Duodenal mucosa (tissue), 2 donors: Measurements from ENCODE around the gene GLCCI1.

Experiments used
- H3K27ac ChIP-seq: one replicate; pipeline ENCODE4 v1.7.0; 2013; ENCODE audit warnings: low read depth, low read length
- H3K27me3 ChIP-seq, 2 donors: one replicate each; pipeline ENCODE4 v1.7.0; 2013; ENCODE audit warnings: low read length in 2 of 2, control low read depth in 1 of 2; ENCODE audit not compliant: insufficient read depth in 2 of 2, control insufficient read depth in 1 of 2
- H3K36me3 ChIP-seq, 2 donors: one replicate each; pipeline ENCODE4 v1.7.0; 2013; ENCODE audit warnings: low read length in 2 of 2, control low read depth in 1 of 2; ENCODE audit not compliant: insufficient read depth in 2 of 2, control insufficient read depth in 1 of 2
- H3K4me1 ChIP-seq, 2 donors: one replicate each; pipeline ENCODE4 v1.7.0; 2013; ENCODE audit warnings: low read length in 2 of 2, control low read depth in 1 of 2; ENCODE audit not compliant: insufficient read depth in 2 of 2, control insufficient read depth in 1 of 2
- H3K4me3 ChIP-seq, 2 donors: one replicate each; pipeline ENCODE4 v1.7.0; 2013; ENCODE audit warnings: low read length in 2 of 2, low read depth in 1 of 2
- H3K9ac ChIP-seq, 2 donors: one replicate each; pipeline ENCODE4 v1.7.0; 2013; ENCODE audit warnings: low read length in 2 of 2, low read depth in 1 of 2
- H3K9me3 ChIP-seq, 2 donors: one replicate each; pipeline ENCODE4 v1.7.0; 2013; ENCODE audit warnings: low read length in 2 of 2, control low read depth in 1 of 2; ENCODE audit not compliant: control insufficient read depth in 1 of 2

GLCCI1 gene

DNA sequence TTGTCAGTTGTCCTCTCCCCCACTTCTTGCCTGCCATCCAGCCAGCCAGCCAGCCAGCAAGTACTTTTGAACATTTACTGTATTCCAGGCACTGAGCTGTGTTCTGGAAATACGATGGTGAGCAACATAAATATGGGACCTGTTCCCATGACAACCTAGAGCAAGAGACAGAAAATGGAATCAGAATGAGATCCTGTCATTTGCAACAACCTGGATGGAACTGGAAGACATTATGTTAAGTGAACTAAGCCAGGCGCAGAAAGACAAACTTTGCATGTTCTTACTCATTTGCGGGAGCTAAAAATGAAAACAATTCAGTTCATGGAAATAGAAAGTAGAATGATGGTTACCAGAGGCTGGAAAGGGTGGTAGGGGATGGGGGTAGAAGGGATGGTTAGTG lies 152.6 kb downstream of the GLCCI1 start:
- no peak overlapping the region for H3K9ac ChIP-seq
- no peaks in the 10 kb centered on the region for H3K27me3 ChIP-seq
- peaks cover 0 to 13% of the 10 kb centered on the region in 2 donors for H3K4me1 ChIP-seq
- H3K27ac ChIP-seq: no peak overlapping the region
- H3K9me3 ChIP-seq: no peaks in the 10 kb centered on the region
- H3K4me3 ChIP-seq: no peak overlapping the region
- no peaks in the 10 kb centered on the region for H3K36me3 ChIP-seq

- no peak overlapping the region for H3K9ac ChIP-seq
- H3K4me1 ChIP-seq: peaks cover 0 to 16% of the 10 kb centered on the region in 2 donors
- H3K27me3 ChIP-seq: no peaks in the 10 kb centered on the region
- peaks cover 0 to 6% of the 10 kb centered on the region in 2 donors for H3K36me3 ChIP-seq
- H3K9me3 ChIP-seq: peaks cover 0 to 3% of the 10 kb centered on the region in 2 donors
- no peak overlapping the region for H3K27ac ChIP-seq
- no peak overlapping the region for H3K4me3 ChIP-seq
Measured at GRCh38 chr7:8125680-8126444, 157.3 kb downstream of the GLCCI1 start.

DNA sequence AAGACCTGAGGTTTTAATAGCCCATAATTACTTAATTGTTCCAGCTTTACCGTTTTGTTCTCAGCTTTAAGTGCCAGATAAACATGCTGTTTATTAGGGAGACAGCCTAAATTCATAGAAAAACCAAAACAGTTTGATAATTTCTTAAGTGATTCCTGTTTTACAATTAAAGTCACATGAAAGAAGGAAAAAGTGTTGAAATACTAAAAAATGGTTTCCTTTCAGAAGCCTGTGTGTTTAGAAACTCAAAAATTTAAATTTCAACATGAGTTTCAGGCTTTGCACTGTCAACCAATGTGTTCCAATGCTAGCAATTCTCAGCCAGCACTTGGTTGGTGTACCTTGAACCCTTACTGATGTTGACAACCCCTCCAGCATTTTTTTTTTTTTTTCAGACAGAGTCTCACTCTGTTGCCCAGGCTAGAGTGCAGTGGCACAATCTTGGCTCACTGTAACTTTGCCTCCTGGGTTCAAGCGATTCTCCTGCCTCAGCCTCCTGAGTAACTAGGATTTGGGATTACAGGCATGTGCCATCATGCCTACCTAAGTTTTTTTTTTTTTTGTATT lies 158.1 kb downstream of the GLCCI1 start:
- Histone ChIP-seq H3K4me1 (peaks cover 0 to 16% of the 10 kb centered on the region in 2 donors), H3K4me3 (no peak overlapping the region), H3K9ac (no peak overlapping the region), H3K9me3 (peaks cover 0 to 3% of the 10 kb centered on the region in 2 donors), H3K27me3 (no peaks in the 10 kb centered on the region), H3K27ac (no peak overlapping the region), H3K36me3 (peaks cover 0 to 6% of the 10 kb centered on the region in 2 donors)

DNA sequence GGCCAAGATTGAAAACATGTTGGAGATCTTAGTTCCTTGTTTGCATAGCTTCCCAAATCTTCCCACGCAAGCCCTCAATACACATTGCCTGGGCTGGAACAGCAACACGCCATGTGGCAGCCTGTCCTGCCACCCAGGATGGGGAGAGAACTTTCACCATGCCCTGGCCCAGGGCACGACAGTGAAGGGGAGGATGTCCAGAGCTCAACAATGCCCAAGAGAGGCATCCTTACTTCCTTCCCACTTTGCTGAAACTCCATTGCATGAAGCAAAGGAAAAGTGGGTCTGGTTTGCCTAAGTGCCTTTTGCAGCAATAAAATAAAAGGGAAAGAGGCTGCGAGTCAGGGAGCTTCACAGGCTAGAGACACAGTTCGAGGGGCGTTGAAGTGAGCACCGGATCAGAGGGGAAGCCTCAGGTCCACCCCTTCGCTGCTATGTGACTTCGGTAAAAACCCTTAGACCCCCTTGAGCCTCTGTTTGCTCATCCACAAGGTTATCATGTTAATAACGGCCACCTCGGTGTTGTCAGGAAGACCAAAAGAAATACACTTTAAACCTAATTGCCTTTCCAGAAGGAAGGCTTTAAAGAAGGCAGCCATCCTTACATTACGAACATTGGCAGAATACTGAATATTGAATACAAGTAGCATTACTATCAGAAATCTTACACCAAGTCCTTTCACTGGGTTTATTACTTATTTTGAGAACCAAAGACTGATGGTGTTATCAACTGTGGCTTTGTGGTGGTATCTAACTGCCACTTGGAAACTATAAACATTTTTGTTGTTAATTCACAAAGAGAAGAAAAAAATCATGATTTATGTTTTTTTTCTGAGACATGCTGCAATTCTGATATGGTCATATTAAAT lies 160.1 kb downstream of the GLCCI1 start:
- H3K9ac ChIP-seq: no peak overlapping the region
- H3K4me1 ChIP-seq: peaks cover 0 to 16% of the 10 kb centered on the region in 2 donors
- H3K27ac ChIP-seq: no peak overlapping the region
- no peak overlapping the region for H3K4me3 ChIP-seq
- H3K9me3 ChIP-seq: peaks cover 0 to 3% of the 10 kb centered on the region in 2 donors
- H3K27me3 ChIP-seq: no peaks in the 10 kb centered on the region
- H3K36me3 ChIP-seq: peaks cover 0 to 6% of the 10 kb centered on the region in 2 donors

GRCh38 chr7:8129318-8129659 lies 160.7 kb downstream of the GLCCI1 start:
- H3K4me3 ChIP-seq: no peak overlapping the region
- no peak overlapping the region for H3K27ac ChIP-seq
- peaks cover 0 to 16% of the 10 kb centered on the region in 2 donors for H3K4me1 ChIP-seq
- H3K27me3 ChIP-seq: no peaks in the 10 kb centered on the region
- peaks cover 0 to 6% of the 10 kb centered on the region in 2 donors for H3K36me3 ChIP-seq
- no peak overlapping the region for H3K9ac ChIP-seq
- H3K9me3 ChIP-seq: peaks cover 0 to 3% of the 10 kb centered on the region in 2 donors

DNA sequence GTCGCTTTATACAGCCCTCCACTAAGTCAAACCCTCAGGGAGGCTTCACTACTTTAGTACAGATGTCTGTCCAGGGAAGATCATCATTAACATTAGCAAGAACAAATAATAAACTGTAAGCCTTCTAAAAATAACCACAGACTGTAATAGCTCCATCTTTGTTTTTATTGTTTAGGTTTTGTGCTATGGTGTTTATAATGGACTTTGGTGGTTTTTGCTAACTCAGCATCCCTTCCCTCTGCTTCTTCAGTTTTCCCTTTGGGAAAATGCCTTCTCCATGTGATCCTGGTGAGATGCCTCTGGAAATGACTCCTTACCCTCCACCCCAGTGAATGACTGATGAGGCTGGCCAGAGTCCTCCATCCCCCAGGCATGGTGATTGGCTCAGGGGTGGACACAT lies 162.1 kb downstream of the GLCCI1 start:
- Histone ChIP-seq H3K36me3 (peaks cover 0 to 6% of the 10 kb centered on the region in 2 donors), H3K9ac (no peak overlapping the region)

DNA sequence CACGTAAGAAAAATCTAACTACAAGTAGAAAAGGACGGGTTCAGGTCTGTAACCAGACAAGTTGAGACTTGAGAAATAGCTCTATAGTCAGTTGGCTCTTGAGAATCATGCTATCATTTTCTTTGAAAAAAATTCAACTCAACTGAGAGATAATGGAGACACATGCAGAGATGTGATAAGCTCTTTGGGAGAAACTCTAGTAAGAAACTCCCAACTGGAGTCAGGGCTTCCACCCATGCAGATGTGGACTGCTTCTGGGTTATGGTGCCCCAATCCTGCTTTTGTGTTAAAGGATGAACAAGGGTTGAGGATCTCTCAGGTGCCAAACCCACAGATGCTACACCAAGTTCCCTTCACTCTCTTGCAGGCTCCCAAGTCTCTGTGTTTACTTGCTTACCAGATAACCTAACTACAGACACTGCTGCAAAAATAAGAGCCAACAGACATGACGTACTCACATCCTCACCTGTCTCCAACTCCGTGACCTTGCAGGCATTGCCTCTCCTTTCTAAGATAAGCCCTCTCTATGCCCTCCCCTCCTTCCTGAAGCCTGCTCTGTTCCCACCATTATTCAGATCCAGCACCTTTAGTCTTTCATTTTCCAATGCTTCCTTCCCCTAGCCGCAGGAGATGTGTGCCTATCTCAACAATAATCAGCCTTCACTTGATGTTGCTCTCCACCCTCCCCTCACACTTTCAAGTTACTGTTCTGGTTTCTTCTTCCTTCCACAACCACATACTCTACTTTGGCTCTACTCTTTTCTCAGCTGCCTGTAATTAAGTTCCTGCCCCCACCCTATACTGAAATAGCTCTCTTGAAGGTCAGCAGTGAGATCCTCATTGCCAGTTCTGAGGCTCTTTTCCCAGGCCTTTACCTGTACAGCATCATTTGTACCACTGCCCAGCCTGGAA lies 163.4 kb downstream of the GLCCI1 start:
- Histone ChIP-seq H3K4me1 (no peaks in the 10 kb centered on the region), H3K9me3 (peaks cover 0 to 3% of the 10 kb centered on the region in 2 donors), H3K36me3 (peaks cover 0 to 6% of the 10 kb centered on the region in 2 donors), H3K27ac (peak overlapping the region; percentile 46), H3K9ac (peak overlapping the region in 1 of 2 donors; percentile 3), H3K4me3 (peak overlapping the region in 1 of 2 donors; percentile 7), H3K27me3 (no peaks in the 10 kb centered on the region)

More for the DNA sequence above, 162.1 kb downstream of the GLCCI1 start:
- H3K9me3 ChIP-seq: peaks cover 0 to 3% of the 10 kb centered on the region in 2 donors
- H3K4me3 ChIP-seq: no peak overlapping the region
- no peaks in the 10 kb centered on the region for H3K27me3 ChIP-seq
- peaks cover 0 to 9% of the 10 kb centered on the region in 2 donors for H3K4me1 ChIP-seq
- no peak overlapping the region for H3K27ac ChIP-seq

GRCh38 chr7:8133188-8133848 lies 164.7 kb downstream of the GLCCI1 start:
- Histone ChIP-seq H3K4me3 (no peak overlapping the region), H3K9ac (no peak overlapping the region), H3K27me3 (no peaks in the 10 kb centered on the region), H3K4me1 (no peaks in the 10 kb centered on the region), H3K9me3 (peaks cover 0 to 3% of the 10 kb centered on the region in 2 donors), H3K27ac (no peak overlapping the region), H3K36me3 (peaks cover 0 to 3% of the 10 kb centered on the region in 2 donors)

- Histone ChIP-seq H3K27me3 (no peaks in the 10 kb centered on the region), H3K9me3 (peaks cover 0 to 3% of the 10 kb centered on the region in 2 donors), H3K27ac (peak overlapping the region; percentile 50), H3K36me3 (peaks cover 0 to 3% of the 10 kb centered on the region in 2 donors), H3K4me1 (no peaks in the 10 kb centered on the region), H3K9ac (peak overlapping the region in 1 of 2 donors; percentile 14), H3K4me3 (no peak overlapping the region)
Measured at GRCh38 chr7:8134089-8134733, 165.6 kb downstream of the GLCCI1 start.
